GM10847 (cell line): ENCODE results near the gene MYL2.

Source experiments
- POLR2A ChIP-seq: IDR thresholded peaks from 2 replicates; pipeline ENCODE4 v1.6.1; 2011; ENCODE audit not compliant: insufficient read length; ENCODE audit errors: extremely low read depth

Gene MYL2

GRCh38 chr12:110933326-110933974 lies 13.1 kb upstream of the MYL2 start:
- no peak for TF ChIP-seq POLR2A

- TF ChIP-seq POLR2A, result no peak
Measured at GRCh38 chr12:110932046-110932445, 11.7 kb upstream of the MYL2 start.

GRCh38 chr12:110931315-110931728 lies 10.9 kb upstream of the MYL2 start:
- no peak for TF ChIP-seq POLR2A

- no peak for TF ChIP-seq POLR2A
Measured at GRCh38 chr12:110930348-110931314, 10.3 kb upstream of the MYL2 start.

GRCh38 chr12:110929818-110930217 lies 9.4 kb upstream of the MYL2 start:
- no peak for TF ChIP-seq POLR2A

- TF ChIP-seq POLR2A, result no peak
Measured at GRCh38 chr12:110928700-110929099, 8.3 kb upstream of the MYL2 start.

GRCh38 chr12:110927546-110927945 lies 7.2 kb upstream of the MYL2 start:
- TF ChIP-seq POLR2A, result no peak

GRCh38 chr12:110923692-110924334 lies 3.4 kb upstream of the MYL2 start:
- TF ChIP-seq POLR2A, result no peak

- no peak for TF ChIP-seq POLR2A
Measured at GRCh38 chr12:110923192-110923591, 2.8 kb upstream of the MYL2 start.

- TF ChIP-seq POLR2A, result no peak
Measured at GRCh38 chr12:110922652-110923051, 2.3 kb upstream of the MYL2 start.

- no peak for TF ChIP-seq POLR2A
Measured at GRCh38 chr12:110921262-110921661, 883 bp upstream of the MYL2 start.

GRCh38 chr12:110919720-110920119 lies 659 bp downstream of the MYL2 start:
- TF ChIP-seq POLR2A, result no peak

- TF ChIP-seq POLR2A, result no peak
Measured at GRCh38 chr12:110917961-110918360, 2.4 kb downstream of the MYL2 start.

- TF ChIP-seq POLR2A, result no peak
Measured at GRCh38 chr12:110917467-110917866, 2.9 kb downstream of the MYL2 start.

GRCh38 chr12:110916295-110916875 lies 4.0 kb downstream of the MYL2 start:
- TF ChIP-seq POLR2A, result no peak
